Common myeloid progenitor, CD34-positive (primary cell): ENCODE measurements around the gene NR4A1.
A peak's percentile ranks its signal among the peaks of the same experiment; 100 is the strongest.

Experiments used
- CTCF ChIA-PET: fragments of 350-600 bp; sonication (Branson Sonifier 250); formaldehyde crosslinking; loops from one replicate; lab custom pipeline; 2021; ENCODE audit warnings: antibody characterized with exemption; lab: Charles Lee
- POLR2A ChIA-PET: fragments of 350-600 bp; sonication (Branson Sonifier 250); formaldehyde crosslinking; loops from one replicate; lab custom pipeline; 2021; ENCODE audit warnings: antibody characterized with exemption; lab: Charles Lee
- DNase-seq, 3 donors: peaks; one replicate each; pipeline versions ENCODE4 v3.0.0 to v3.0.0-alpha.2; 2013
- H3K27ac ChIP-seq, 2 experiments: 1 replicate in 1 of 2; 2 replicates in 1 of 2; pipeline ENCODE4 v1.7.0; 2013; ENCODE audit warnings: inconsistent platforms in 2 of 2, low read length in 2 of 2, mild to moderate bottlenecking in 2 of 2, low read depth in 1 of 2, moderate library complexity in 1 of 2; ENCODE audit not compliant: severe bottlenecking in 2 of 2, insufficient read depth in 1 of 2, poor library complexity in 1 of 2
- H3K27me3 ChIP-seq, 5 experiments: replicated peaks in 2 of 5; 1 replicate in 3 of 5; 2 replicates in 2 of 5; pipeline versions ENCODE4 v1.6.1 to v1.7.0; 2013; ENCODE audit warnings: low read length in 4 of 5, mild to moderate bottlenecking in 2 of 5, moderate library complexity in 2 of 5, inconsistent platforms in 1 of 5; ENCODE audit not compliant: insufficient read depth in 5 of 5, control insufficient read depth in 4 of 5
- H3K36me3 ChIP-seq, 4 experiments: 1 replicate in 2 of 4; 2 replicates in 2 of 4; pipeline versions ENCODE4 v1.6.1 to v1.7.0; 2013; ENCODE audit warnings: low read length in 3 of 4, control low read depth in 1 of 4, mild to moderate bottlenecking in 1 of 4; ENCODE audit not compliant: control insufficient read depth in 4 of 4, insufficient read depth in 4 of 4
- H3K4me1 ChIP-seq, 4 experiments: 1 replicate in 3 of 4; 2 replicates in 1 of 4; pipeline versions ENCODE4 v1.6.1 to v1.7.1; 2013; ENCODE audit warnings: low read length in 3 of 4, mild to moderate bottlenecking in 3 of 4, control low read depth in 1 of 4, inconsistent platforms in 1 of 4, moderate library complexity in 1 of 4; ENCODE audit not compliant: control insufficient read depth in 4 of 4, insufficient read depth in 4 of 4; ENCODE audit errors: control extremely low read depth in 1 of 4
- H3K4me3 ChIP-seq, 7 experiments: 1 replicate in 4 of 7; 2 replicates in 3 of 7; pipeline versions ENCODE4 v1.5.1 to v1.7.0; 2013; ENCODE audit warnings: mild to moderate bottlenecking in 7 of 7, low read length in 6 of 7, moderate library complexity in 6 of 7, inconsistent platforms in 2 of 7, low read depth in 2 of 7, control low read depth in 1 of 7; ENCODE audit not compliant: insufficient read depth in 4 of 7, control insufficient read depth in 1 of 7; ENCODE audit errors: extremely low read depth in 1 of 7
- H3K9me3 ChIP-seq, 5 experiments: 1 replicate in 4 of 5; 2 replicates in 1 of 5; pipeline versions ENCODE4 v1.6.1 to v1.7.1; 2013; ENCODE audit warnings: low read length in 4 of 5, mild to moderate bottlenecking in 2 of 5, inconsistent platforms in 1 of 5, low read depth in 1 of 5, moderate library complexity in 1 of 5; ENCODE audit not compliant: control insufficient read depth in 4 of 5, insufficient read depth in 2 of 5; ENCODE audit errors: control extremely low read depth in 1 of 5
- WGBS: methylation state at CpG from one replicate; pipeline ENCODE4 v1.1.5; 2013; ENCODE audit not compliant: insufficient coverage; 5-methylcytosine and 5-hydroxymethylcytosine counted together

NR4A1 gene

GRCh38 chr12:52052468-52053186 lies 1.4 kb downstream of the NR4A1 start:
- Histone ChIP-seq H3K27ac (no peak overlapping the region), H3K4me1 (peaks cover 0 to 26% (median 18%) of the 10 kb centered on the region in 4 experiments), H3K9me3 (no peaks in the 10 kb centered on the region), H3K36me3 (peaks cover 0 to 4% (median 0%) of the 10 kb centered on the region in 4 experiments), H3K4me3 (peak overlapping the region in 4 of 7 experiments; percentile 20 to 79 (median 56)), H3K27me3 (peaks cover 0 to 31% (median 22%) of the 10 kb centered on the region in 5 experiments)
- POLR2A ChIA-PET: interaction anchor here (0.6 to 3.0 kb wide), 6 partner anchors 10 to 27 kb away, joined by 3 to 30 read pairs (median 3); no protein-coding TSS in a partner anchor
- no peak for DNase-seq
- CTCF ChIA-PET: interaction anchor here (0.7 to 6.7 kb wide), 6 partner anchors 9 to 69 kb away, joined by 3 to 104 read pairs (median 10); no protein-coding TSS in a partner anchor
- no CpG with 5 or more reads among the region's 7 CpGs for WGBS

GRCh38 chr12:52053536-52054209 lies 2.4 kb downstream of the NR4A1 start:
- CTCF ChIA-PET: interaction anchor here (1.2 to 6.7 kb wide), 2 partner anchors 14 to 25 kb away, joined by 3 to 104 read pairs; no protein-coding TSS in a partner anchor
- no peak for DNase-seq
- Histone ChIP-seq H3K4me3 (no peak overlapping the region), H3K4me1 (peaks cover 0 to 26% (median 18%) of the 10 kb centered on the region in 4 experiments), H3K9me3 (no peaks in the 10 kb centered on the region), H3K27ac (no peak overlapping the region), H3K27me3 (peaks cover 0 to 31% (median 22%) of the 10 kb centered on the region in 5 experiments), H3K36me3 (peaks cover 0 to 4% (median 0%) of the 10 kb centered on the region in 4 experiments)
- POLR2A ChIA-PET: interaction anchor here (1.4 to 3.0 kb wide), 2 partner anchors 9 to 16 kb away, joined by 3 to 10 read pairs; no protein-coding TSS in a partner anchor
- 97% methylated on average over 6 of the region's 9 CpGs for WGBS

- Histone ChIP-seq H3K4me1 (peaks cover 0 to 31% (median 18%) of the 10 kb centered on the region in 4 experiments), H3K36me3 (peaks cover 0 to 4% (median 0%) of the 10 kb centered on the region in 4 experiments)
- no peak for DNase-seq
Observed at GRCh38 chr12:52054231-52054832, 3.1 kb downstream of the NR4A1 start.

GRCh38 chr12:52054833-52055730 lies 3.8 kb downstream of the NR4A1 start:
- H3K4me1 ChIP-seq: peaks cover 0 to 28% (median 17%) of the 10 kb centered on the region in 4 experiments
- ChIA-PET POLR2A (interaction anchor here (0.8 to 3.0 kb wide), 3 partner anchors 8 to 30 kb away, joined by 3 to 10 read pairs (median 4); no protein-coding TSS in a partner anchor), CTCF (interaction anchor here (0.7 to 6.7 kb wide), 6 partner anchors 16 to 28 kb away, joined by 3 to 104 read pairs (median 4); no protein-coding TSS in a partner anchor)
- H3K36me3 ChIP-seq: peaks cover 0 to 4% (median 0%) of the 10 kb centered on the region in 4 experiments
- peaks cover 0 to 18% (median 10%) of the 10 kb centered on the region in 5 experiments for H3K27me3 ChIP-seq
- 98% methylated on average over 13 of the region's 21 CpGs for WGBS
- no peaks in the 10 kb centered on the region for H3K9me3 ChIP-seq
- DNase-seq: no peak
- H3K4me3 ChIP-seq: no peak overlapping the region
- no peak overlapping the region for H3K27ac ChIP-seq

More at GRCh38 chr12:52054231-52054832, 3.1 kb downstream of the NR4A1 start:
- CTCF ChIA-PET: interaction anchor here (1.2 to 6.7 kb wide), 3 partner anchors 15 to 26 kb away, joined by 3 to 104 read pairs (median 5); no protein-coding TSS in a partner anchor
- Histone ChIP-seq H3K4me3 (no peak overlapping the region), H3K27me3 (peaks cover 0 to 25% (median 18%) of the 10 kb centered on the region in 5 experiments), H3K27ac (no peak overlapping the region), H3K9me3 (no peaks in the 10 kb centered on the region)
- WGBS: 98% methylated on average over 13 of the region's 21 CpGs
- POLR2A ChIA-PET: interaction anchor here (3.0 kb wide), 1 partner anchor 17 kb away, joined by 10 read pairs; no protein-coding TSS in a partner anchor

GRCh38 chr12:52055731-52056711 lies 4.8 kb downstream of the NR4A1 start:
- CTCF ChIA-PET: interaction anchor here (0.7 to 6.7 kb wide), 8 partner anchors 11 to 27 kb away, joined by 3 to 104 read pairs (median 5); no protein-coding TSS in a partner anchor
- WGBS: 96% methylated on average over 15 of the region's 27 CpGs
- peaks cover 0 to 20% (median 8%) of the 10 kb centered on the region in 4 experiments for H3K4me1 ChIP-seq
- H3K27ac ChIP-seq: no peak overlapping the region
- DNase-seq: no peak
- no peaks in the 10 kb centered on the region for H3K9me3 ChIP-seq
- H3K27me3 ChIP-seq: peaks cover 0 to 11% (median 3%) of the 10 kb centered on the region in 5 experiments
- H3K4me3 ChIP-seq: no peak overlapping the region
- POLR2A ChIA-PET: interaction anchor here (0.8 to 2.1 kb wide), 4 partner anchors 9 to 33 kb away, joined by 3 to 4 read pairs (median 4); no protein-coding TSS in a partner anchor
- H3K36me3 ChIP-seq: peaks cover 0 to 4% (median 0%) of the 10 kb centered on the region in 4 experiments
